HG03045 (cell line): ENCODE data around the gene SHBG.
"Not testable (repeated sequence)": the region's sequence is repeated elsewhere in the genome, so short reads cannot be mapped to it uniquely, and the experiment has no call there.

ENCODE experiments used
- ATAC-seq: cut with Tn5 transposase; IDR thresholded peaks from one replicate; pipeline ENCODE4 v1.9.1; 2021; ENCODE audit warnings: mild to moderate bottlenecking, moderate library complexity; ENCODE audit not compliant: unreplicated experiment

Gene SHBG

DNA sequence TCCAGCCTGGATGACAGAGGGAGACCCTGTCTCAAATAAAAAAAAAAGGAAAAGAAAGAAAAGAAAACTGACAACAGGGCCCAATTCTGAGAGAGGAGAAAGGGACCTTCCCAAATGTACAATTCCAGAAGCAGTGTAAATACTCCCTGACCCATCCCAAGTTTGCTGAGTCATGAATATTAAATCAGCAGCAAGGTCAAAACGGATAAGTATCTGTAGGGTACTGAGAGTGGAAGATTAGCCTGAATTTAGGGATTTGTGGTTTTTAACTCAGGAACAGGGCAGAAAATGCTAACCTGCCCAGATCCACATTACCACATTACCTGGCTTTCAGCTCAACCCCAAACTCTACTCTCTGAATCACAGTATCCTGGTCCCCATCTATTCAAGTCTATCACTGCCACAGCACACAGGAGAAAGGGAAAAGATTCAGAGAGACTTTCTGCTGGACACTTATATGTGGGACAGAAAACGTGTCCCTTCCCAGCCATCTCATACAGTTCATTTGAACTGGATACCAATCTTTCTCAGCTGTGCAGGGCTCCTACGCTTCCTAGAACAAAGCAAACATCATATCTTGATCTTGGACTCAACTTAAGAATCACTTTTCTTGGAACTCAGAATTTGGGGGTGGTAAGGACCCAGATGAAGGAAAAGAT, 18.2 kb upstream of the SHBG start:
- no peak for ATAC-seq

DNA sequence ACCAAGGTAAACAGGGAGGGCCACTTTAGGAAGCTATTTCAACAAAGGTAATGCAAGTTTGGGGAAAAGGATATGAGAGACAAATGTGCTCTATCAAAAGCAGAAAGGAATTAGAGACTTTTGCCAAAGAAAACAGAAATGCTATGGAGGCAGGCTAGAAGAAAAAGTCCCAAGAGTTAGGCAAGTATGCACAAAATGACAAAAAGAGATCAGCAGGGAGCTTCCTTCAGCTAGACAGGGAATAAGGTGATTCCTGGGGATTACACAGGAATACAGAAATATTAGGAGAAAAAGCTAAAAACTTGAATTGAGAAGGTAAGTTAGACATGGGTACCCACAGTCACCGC, 17.7 kb upstream of the SHBG start:
- no peak for ATAC-seq

DNA sequence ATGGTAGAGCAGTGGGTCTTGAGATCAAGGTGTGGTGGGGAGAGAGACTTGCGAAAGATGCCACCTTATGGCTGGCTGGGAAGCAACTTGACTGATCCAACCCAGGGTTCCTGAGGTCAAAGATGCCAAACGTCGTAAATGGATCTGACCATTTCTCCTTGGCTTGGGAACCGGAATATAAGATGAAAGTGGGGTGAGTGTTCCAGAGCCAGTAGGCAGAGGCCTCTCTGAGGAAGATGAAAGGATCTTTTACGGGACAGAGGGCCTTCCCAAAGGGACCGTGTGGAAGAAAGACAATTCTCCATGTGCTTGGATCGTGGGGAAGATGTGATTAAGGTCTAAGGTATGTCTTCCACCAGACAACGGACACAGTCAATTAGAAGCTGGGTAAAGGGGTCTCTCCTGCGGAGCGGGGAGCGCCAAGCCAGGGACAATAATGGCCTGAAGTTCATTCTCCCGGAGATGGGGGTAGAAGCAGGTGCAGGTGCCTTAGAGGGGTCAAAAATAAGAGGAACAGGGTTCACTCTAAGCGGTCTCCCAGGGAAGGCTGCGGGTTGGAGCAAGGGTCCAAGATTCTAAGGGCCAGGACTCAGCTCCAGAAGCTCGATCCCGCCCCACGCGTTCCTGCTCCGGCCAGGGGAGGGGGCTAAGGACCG, 16.0 kb upstream of the SHBG start:
- no peak for ATAC-seq

DNA sequence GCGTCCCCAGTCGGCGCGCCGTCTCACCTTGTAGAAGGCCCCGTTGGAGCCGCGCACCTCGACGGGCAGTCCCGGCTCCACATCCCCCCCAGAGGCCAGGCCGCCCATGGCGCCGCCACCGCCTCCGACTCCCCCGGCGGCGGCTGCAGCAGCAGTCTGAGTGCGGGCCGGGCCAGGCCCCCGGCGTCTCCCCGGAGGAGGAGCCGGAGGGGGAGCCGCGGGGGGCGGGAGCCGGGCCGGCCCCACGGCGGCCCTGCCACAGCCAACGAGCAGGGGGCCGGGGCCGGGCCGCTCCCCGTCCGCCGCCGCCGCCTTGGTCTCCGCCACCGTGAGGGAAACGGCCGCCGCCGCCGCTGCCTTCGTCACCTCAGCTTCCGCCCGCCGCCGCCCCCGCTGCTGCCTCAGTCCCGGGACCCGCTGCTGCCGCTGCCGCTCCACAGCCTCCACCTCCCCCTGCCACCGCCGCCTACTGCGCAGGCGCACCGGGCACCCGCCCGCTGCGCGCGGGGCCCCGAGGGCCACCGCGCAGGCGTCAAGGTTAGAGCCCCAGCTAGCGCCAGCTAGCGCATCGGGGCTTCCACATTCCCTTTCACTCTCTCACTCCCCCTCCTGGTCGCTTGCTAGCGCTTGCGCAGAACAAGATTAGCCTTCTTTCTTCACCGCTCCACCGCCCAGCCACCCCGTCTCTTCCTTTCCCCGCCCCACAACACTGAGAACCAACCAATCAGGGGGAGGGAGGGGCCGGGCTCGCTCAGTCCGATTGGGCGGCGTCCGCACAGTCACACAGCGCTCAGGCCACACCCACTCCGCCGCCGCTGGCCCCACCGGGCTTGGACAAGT, 15.3 kb upstream of the SHBG start, which contains the start of gene FXR2:
Gene FXR2 (minus strand): TSS at position 473 of the 840 bp plus-strand sequence. CDS start 365 bp downstream, at position 108.
- peak; percentile 84 for ATAC-seq

DNA sequence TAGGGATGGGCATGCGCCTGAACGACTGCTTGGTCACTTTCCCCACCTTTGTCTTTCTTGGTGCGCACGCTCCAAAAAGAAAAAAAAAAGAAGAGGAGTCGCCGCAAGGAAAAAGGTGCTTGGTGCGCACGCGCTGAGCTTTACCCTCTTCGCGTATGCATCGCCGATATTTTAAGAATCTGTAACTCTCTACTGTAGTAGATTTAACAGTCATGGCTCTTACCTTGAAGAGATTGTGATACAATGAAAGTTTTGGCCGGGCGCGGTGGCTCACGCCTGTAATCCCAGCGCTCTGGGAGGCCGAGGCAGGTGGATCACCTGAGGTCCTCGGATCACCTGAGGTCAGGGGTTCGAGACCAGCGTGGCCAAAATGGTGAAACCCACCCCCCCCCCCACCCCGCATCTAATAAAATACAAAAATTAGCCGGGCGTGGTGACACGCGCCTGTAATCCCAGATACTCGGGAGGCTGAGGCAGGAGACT, 14.6 kb upstream of the SHBG start:
- ATAC-seq = no peak

DNA sequence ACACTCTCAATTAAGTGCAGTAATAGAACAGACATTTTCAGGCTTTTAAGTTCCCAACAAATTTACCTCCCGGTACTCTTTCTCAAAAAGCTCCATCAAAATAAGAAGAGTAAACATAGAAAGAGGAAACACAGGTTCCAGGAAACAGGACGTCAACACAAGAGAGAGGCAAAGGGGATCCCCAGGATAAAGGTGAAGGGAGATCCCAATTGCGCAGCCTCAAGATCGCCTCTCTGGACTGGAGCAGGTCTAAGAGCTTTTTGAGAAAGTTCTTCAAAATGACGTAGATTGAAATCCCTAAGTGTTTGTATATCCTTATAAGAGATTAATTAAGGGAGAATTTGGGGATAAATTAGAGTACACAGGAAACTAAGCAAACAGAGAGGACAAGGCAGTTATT, 11.3 kb upstream of the SHBG start:
- no peak for ATAC-seq

DNA sequence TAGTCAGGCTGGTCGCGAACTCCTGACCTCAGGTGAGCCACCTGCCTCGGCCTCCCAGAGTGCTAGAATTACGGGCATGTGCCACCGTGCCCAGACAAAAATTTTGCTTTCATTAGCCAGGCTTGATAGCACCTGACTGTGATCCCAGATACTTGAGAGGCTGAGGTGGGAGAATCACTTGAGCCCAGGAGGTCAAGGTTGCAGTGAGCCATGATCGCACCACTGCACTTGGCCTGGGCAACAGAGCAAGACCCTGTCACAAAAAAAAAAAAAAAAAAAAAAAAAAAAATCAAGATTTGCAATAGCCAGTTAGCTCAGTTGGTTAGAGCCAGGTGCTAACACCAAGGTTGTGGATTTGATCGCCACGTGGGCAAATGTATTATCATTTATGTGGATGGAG, 9.1 kb upstream of the SHBG start:
- no peak for ATAC-seq

DNA sequence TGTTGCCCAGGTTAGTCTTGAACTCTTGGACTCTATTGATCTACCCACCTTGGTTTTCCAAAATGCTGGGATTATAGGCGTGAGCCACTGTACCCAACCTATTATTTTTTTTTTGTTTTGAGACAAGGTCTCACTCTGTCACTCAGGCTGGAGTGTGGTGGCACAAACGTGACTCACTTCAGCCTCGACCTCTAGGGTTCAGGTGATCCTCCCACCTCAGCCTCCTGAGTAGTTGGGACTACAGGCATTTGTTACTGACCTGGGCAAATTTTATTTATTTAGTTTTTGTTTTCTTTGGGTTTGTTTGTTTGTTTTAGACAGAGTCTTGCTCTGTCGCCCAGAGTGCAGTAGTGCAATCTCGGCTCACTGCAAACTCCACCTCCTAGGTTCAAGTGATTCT, 6.3 kb upstream of the SHBG start:
- no peak for ATAC-seq

DNA sequence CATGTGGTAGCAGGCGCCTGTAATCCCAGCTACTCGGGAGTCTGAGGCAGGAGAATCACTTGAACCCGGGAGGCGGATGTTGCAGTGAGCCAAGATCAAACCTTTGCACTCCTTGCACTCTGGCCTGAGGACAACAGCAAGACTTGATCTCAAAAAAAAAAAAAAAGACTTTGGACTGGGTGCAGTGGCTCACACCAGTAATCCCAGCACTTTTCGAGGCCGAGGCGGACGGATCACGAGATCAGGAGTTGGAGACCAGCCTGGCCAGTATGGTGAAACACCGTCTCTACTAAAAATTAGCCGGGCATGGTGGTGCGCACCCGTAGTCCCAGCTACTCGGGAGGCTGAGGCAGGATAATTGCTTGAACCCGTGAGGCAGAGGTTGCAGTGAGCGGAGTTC, 4.2 kb upstream of the SHBG start:
- not testable (repeated sequence) for ATAC-seq

DNA sequence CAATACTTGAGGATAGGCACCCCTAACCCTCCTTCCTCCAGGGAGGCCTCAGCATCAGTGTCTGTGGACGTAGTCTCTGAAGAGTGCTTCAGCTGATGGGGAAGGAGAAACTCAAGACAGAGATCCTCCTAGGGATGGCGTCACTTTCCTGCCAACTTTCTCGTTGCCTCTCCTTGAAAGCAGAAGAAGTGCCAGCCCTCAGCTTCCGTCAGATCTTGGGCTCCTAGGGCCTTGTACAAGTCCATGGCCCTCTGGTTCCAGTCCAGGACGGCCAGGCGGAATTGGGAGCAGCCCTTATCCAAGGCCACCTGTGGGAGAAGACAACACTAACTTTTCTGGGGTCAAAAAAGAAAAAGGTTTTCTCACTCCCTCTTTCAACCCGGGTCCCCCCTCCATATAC, 3.6 kb upstream of the SHBG start:
- ATAC-seq = no peak

DNA sequence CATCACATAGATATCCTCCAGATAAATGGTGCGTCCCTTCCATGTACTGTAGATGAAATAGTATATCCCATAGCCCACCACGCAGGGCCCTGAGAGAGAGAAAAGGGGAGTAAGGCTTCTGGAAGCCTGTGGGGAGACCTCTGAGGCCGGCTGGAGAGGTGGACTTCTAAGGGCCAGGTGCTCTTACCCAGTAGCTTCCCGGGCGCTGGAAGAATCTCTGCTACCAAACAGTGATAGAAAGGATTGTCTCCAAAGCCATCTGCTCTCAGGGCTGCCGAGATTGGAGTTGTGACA, 3.0 kb upstream of the SHBG start:
- ATAC-seq = no peak

DNA sequence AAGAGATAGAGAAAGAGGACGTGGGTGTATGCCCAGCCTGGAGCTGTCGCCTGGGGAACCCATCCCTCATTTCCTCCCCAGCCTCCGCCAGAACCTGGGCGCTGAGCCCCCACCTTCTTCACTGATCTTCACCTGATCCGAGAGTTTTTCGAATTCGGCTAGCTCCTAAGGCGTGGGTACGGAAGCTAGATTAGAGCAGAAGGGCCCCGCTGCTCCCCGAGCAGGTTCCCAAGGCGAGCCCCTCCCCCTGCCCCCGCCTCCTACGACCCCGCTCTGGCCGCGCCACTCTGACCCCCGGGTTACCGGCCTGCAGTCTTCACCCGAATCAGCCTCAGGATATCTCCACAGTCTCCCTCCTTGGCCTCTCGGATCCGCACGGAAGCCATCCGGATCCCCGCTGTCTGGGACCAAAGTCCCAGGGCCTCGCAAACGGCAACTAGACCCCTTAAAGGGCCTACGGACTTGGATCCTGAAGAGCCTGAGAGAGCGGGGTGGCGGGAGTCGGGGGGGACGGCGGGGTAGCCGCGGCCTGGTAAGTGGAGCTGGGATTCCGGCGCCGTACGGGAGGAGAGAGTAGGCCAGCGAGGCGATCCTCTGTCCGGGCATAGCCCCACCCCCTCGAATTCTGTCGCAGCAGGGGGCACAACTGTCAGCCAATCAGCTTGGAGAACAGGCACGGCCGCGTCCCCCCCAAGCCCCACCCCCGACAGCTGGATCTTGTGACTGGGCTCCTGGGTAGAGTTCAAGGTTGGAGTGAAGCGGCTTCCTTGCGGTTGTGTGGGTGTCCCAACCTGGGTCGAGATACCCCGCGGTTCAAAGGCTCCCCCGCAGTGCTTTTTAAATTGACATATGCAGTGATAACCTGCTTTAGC, 2.4 kb upstream of the SHBG start, which contains the start of gene SAT2:
Gene SAT2 (minus strand): TSS at position 572 of the 872 bp plus-strand sequence. CDS start 186 bp downstream, at position 386.
- ATAC-seq = peak; percentile 88

DNA sequence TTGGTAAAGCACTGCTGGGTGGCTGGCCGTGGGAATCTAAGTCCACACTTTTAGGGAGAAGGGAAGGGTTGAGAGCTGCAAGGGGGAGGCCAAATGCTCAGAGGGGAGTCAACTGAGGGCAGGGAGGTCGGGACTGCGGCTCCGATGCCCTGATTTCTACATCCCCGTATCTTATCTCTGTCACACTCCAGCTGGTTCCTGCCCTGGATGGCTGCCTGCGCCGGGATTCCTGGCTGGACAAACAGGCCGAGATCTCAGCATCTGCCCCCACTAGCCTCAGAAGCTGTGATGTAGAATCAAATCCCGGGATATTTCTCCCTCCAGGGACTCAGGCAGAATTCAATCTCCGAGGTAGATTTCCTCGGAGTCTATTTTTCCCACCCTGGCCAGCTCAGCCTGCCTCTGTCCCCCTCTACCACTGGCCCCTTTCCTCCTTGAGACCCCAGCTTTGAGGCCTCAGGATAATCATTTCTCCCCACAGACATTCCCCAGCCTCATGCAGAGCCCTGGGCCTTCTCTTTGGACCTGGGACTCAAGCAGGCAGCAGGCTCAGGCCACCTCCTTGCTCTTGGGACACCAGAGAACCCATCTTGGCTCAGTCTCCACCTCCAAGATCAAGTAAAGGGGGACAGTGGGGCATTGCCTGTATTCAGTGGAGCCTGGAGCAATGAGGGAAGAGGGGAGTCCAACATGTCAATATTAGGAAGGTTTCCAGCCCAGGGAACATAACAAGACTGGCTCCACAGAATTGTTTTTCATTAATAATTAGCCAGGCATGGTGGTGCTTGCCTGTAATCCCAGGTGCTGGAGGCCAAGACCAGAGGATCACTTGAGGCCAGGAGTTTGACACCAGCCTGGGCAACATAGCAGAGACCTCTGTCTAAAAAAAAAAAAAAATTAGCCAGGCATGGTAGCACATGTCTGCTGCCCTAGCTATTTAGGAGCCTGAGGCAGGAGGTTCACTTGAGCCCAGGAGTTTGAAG, 1.8 kb downstream of the SHBG start:
- no peak for ATAC-seq

DNA sequence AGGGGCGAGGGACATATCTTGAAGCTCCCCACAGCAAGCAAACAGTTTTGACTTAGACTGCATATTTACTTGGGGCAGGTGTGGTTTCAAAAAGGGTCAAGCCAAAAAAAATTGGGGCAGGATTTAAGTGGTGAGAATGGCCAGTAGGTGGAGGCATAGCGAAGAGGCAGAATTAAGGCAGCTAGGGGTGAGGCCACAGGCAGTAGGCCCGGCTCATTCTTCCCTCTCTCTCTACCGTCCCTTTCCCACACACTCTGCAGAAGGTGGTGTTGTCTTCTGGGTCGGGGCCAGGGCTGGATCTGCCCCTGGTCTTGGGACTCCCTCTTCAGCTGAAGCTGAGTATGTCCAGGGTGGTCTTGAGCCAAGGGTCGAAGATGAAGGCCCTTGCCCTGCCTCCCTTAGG, 2.6 kb downstream of the SHBG start:
- ATAC-seq = no peak

DNA sequence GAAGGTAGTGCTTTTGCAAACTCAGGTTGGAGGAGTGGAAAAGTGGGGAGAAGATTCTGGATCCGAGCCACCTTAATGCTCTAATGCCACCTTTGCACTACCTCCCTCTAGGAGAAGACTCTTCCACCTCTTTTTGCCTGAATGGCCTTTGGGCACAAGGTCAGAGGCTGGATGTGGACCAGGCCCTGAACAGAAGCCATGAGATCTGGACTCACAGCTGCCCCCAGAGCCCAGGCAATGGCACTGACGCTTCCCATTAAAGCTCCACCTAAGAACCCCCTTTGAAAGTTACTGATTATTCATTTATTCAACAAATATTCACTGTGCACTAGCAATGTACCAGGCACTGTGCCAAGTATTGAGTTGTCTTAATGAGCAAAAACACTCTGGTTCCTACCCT, 3.2 kb downstream of the SHBG start:
- no peak for ATAC-seq

DNA sequence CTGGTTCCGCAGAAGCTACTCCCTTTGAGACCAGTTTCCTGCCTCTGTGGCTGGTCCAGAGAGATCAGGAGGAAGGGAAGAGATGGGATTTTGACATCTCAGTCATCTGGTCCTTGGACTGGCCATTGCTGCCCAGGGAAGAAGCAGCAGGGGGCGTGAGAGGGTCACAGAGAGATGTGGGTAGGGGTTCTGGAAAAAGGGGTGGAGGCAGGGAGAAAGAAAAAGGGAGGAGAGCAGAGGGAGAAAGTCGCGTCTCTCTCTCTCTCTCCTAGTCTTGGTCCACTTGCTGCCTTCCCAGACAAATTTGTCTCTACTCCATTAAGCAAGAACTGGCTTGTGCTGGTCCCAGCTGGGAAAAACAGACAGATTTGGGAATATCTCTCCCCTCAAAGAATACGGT, 4.4 kb downstream of the SHBG start:
- ATAC-seq = no peak

DNA sequence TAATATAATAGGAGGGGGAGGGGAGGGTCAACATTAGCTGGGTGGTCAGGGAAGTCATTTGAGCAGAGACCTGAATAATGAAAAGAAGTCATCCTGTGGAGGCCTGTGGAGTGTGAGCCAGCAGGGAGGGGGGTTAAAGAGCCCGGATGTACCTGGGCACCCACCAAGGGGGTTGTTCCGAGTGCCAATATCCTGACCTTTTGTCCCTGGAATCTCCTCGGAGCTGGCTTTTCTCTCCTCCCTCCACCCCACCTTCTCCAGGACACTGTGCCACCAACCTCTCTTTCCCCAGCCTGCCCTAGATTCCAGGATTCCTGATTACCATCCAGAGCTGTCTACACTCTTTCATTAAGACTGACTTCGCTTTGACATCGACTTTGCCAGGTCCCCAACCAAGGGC, 6.2 kb downstream of the SHBG start:
- ATAC-seq = no peak

DNA sequence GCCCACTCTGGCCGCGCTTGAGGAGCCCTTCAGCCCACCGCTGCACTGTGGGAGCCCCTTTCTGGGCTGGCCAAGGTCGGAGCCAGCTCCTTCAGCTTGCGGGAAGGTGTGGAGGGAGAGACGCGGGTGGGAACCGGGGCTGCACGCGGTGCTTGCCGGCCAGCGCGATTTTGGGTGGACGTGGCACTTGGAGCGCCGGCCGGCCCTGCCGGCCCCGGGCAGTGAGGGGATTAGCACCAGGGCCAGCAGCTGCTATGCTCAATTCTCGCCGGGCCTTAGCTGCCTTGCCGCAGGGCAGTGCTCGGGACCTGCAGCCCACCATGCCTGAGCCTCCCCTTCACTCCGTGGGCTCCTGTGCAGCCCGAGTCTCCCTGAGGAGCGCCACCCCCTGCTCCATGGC, 10.8 kb downstream of the SHBG start:
- no peak for ATAC-seq

DNA sequence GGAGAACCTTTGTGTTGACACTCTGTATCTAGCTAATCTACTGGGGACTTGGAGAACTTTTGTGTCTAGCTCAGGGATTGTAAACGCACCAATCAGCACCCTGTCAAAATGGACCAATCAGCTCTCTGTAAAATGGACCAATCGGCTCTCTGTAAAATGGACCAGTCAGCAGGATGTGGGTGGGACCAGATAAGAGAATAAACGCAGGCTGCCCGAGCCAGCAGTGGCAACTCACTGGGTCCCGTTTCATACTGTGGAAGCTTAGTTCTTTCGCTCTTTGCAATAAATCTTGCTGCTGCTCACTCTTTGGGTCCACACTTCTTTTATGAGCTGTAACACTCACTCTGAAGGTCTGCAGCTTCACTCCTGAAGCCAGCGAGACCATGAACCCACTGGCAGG, 11.7 kb downstream of the SHBG start:
- ATAC-seq = not testable (repeated sequence)

DNA sequence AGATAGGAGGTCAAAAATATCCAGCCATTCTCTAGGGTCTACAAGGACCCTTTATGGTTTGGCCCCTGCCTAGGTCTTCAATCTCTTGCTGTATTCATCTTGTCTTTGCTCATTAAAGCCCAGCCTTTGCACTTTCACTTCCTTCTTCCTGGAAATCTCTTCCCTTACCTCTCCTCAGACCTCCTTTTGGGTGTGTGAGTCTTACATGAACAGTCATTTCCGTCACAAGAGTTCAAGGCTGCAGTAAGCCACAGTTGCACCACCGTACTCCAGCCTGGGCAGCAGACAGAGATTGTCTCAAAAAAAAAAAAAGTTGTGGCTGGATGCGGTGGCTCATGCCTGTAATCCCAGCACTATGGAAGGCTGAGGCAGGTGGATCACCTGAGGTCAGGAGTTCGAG, 14.8 kb downstream of the SHBG start:
- ATAC-seq = no peak
